ENCODE data around the gene PCMT1. TPM values are rescaled to one million over a fixed set of nuclear protein-coding genes. Genes with fewer than 3 reads are reported as not detected.
A peak's percentile ranks its signal among the peaks of the same experiment; 100 is the strongest.

The PCMT1 gene
- total and polyA plus RNA-seq, 9 of the 15 experiments (the other 6 are each of a cell fraction or from before 2014, with no cell fraction given): 217 to 541 (median 327) TPM

- in situ Hi-C loops (cut with MboI): no loop called here
- Histone ChIP-seq H3K36me3 (ENCODE audit: control insufficient read depth, insufficient read depth, low read length) (peaks cover 43% of the 10 kb centered on the region), H3K9me3 (replicated peaks; ENCODE audit: control insufficient read depth, insufficient read depth, low read depth, low read length) (0 out of 2 replicates have a peak, but pooled peaks cover 2% of the 10 kb centered on the region), H2AFZ (ENCODE audit: low read depth, low read length) (no peak overlapping the region), H4K20me1 (replicated peaks; ENCODE audit: control insufficient read depth, insufficient read depth, low read length) (peaks cover 20% of the 10 kb centered on the region), H3K4me1 (replicated peaks in 1 of 2; ENCODE audit: control insufficient read depth in 2 of 2, insufficient read depth in 2 of 2, low read length in 2 of 2) (peaks cover 34 to 41% of the 10 kb centered on the region in 2 experiments), H3K9me1 (ENCODE audit: control insufficient read depth, insufficient read depth, low read length) (no peaks in the 10 kb centered on the region), H3K9ac (ENCODE audit: insufficient read depth in 1 of 2, low read depth in 2 of 2, low read length in 2 of 2) (peak overlapping the region; percentile 86 to 96), H3K27ac (ENCODE audit: extremely low read depth, low read depth, low read length) (peak overlapping the region; percentile 96), H3K4me3 (peak overlapping the region; percentile 97), H3K79me2 (ENCODE audit: control insufficient read depth, insufficient read depth, low read length) (peaks cover 75% of the 10 kb centered on the region), H3K4me2 (ENCODE audit: insufficient read depth, low read length) (peak overlapping the region; percentile 94), H3K27me3 (ENCODE audit: control insufficient read depth in 2 of 2, insufficient read depth in 2 of 2, low read length in 2 of 2) (no peaks in the 10 kb centered on the region)
- DNase-seq (ENCODE audit: extremely low read depth in 1 of 4, low spot score in 3 of 4) (no peak), FAIRE-seq (no peak), ATAC-seq (no peak)
- BruUV-seq (replicated peaks): no TSS peak
- CTCF ChIA-PET (ENCODE audit: low intra/inter-chr PET ratio): interaction anchor here (0.6 kb wide), 1 partner anchor 12 kb away, joined by 4 read pairs; no protein-coding TSS in a partner anchor
- intact Hi-C loops (cut with micrococcal nuclease): loop anchor here (5.0 kb wide), 1 partner anchor 34 kb away; the partner anchor contains the start of gene LATS1
- POLR2A ChIA-PET: interaction anchor here (0.6 to 2.6 kb wide), 4 partner anchors 16 to 641 kb away, joined by 3 to 13 read pairs (median 4); partner anchors contain the start of gene LATS1
- WGBS (ENCODE audit: insufficient coverage, low coverage, missing lambda C conversion rate): 7% methylated on average over 8 of the region's 8 CpGs
- TF ChIP-seq PML (IDR thresholded peaks at IDR 0.05; ENCODE audit: low read length) (no peak), REST (IDR thresholded peaks at IDR 0.05; ENCODE audit: borderline replicate concordance) (no peak), REST (CRISPR knock-in tag; IDR thresholded peaks at IDR 0.05; ENCODE audit: low read depth) (no peak), PHF20 (IDR thresholded peaks at IDR 0.05; ENCODE audit: partially characterized antibody) (no peak), ZNF518B (CRISPR knock-in tag; IDR thresholded peaks at IDR 0.05) (no peak), ARID1B (IDR thresholded peaks at IDR 0.05) (peak; percentile 16; the same call in 1 of the 2 replicates), YY1 (IDR thresholded peaks at IDR 0.05; ENCODE audit: borderline replicate concordance in 1 of 3, control insufficient read depth in 1 of 3, extremely low read depth in 1 of 3, insufficient read depth in 3 of 3, insufficient read length in 1 of 3, insufficient replicate concordance in 2 of 3, low read depth in 1 of 3, low read length in 2 of 3) (peak in 1 of 3 experiments; percentile 45), EP400 (IDR thresholded peaks at IDR 0.05) (0 out of 2 replicates have a peak, but pooled peaks have one; percentile 22), ZFX (CRISPR knock-in tag; IDR thresholded peaks at IDR 0.05) (peak; percentile 10; the same call in 1 of the 2 replicates), ZNF384 (IDR thresholded peaks at IDR 0.05; ENCODE audit: low read depth, low read length) (peak; percentile 69)
Measured at GRCh38 chr6:149751239-149751638, 1.7 kb downstream of the PCMT1 start.
